ENCODE results near the gene USP30. TPM values are rescaled to one million over a fixed set of nuclear protein-coding genes. Genes with fewer than 3 reads are reported as not detected.

Gene USP30
- total RNA-seq, 1 experiment from 2014 or later, result 7.8 TPM

GRCh38 chr12:109126784-109127183, 74.4 kb downstream of the USP30 start:
- no peak overlapping the region for H3K27ac ChIP-seq (ENCODE audit: insufficient read length, low read depth, low read length)
- H3K79me2 ChIP-seq (ENCODE audit: insufficient read depth, low read length), result no peaks in the 10 kb centered on the region
- no peak overlapping the region for H3K23ac ChIP-seq (ENCODE audit: insufficient read length, low read depth, low read length)
- no peaks in the 10 kb centered on the region for H4K20me1 ChIP-seq (ENCODE audit: control insufficient read depth, insufficient read depth, insufficient read length)
- H3K27me3 Mint-ChIP-seq (ENCODE audit: low read depth), result no peaks in the 10 kb centered on the region; the same call in 1 of the 2 replicates
- H3K9ac ChIP-seq (ENCODE audit: extremely low read depth, insufficient read length, low read length), result no peak overlapping the region
- no peak overlapping the region for H4K5ac ChIP-seq (ENCODE audit: insufficient read length, low read depth, low read length)
- no peak overlapping the region for H2AK5ac ChIP-seq (ENCODE audit: insufficient read length, low read length)
- no peak overlapping the region for H3K14ac ChIP-seq (ENCODE audit: insufficient read depth, low read length)
- H3K56ac ChIP-seq (ENCODE audit: insufficient read length, low read depth, low read length), result no peak overlapping the region
- no peaks in the 10 kb centered on the region for H3K9me3 ChIP-seq (ENCODE audit: control insufficient read depth, low read depth, low read length)
- H3K9me3 Mint-ChIP-seq, result no peaks in the 10 kb centered on the region
- no peaks in the 10 kb centered on the region for H3K79me1 ChIP-seq (ENCODE audit: insufficient read depth, low read depth, low read length, poor library complexity, severe bottlenecking)
- H3K27me3 ChIP-seq (ENCODE audit: insufficient read depth, low read length), result no peaks in the 10 kb centered on the region
- no peak overlapping the region for H2BK5ac ChIP-seq (ENCODE audit: insufficient read length, low read length)
- no peak overlapping the region for H4K91ac ChIP-seq (ENCODE audit: insufficient read length, low read depth, low read length)
- DNase-seq, result no peak
- peaks cover 6% of the 10 kb centered on the region for H3K4me1 ChIP-seq (ENCODE audit: insufficient read depth, low read length)
- no peak overlapping the region for H2BK120ac ChIP-seq (ENCODE audit: low read depth, low read length, poor library complexity, severe bottlenecking)
- H2AFZ ChIP-seq (ENCODE audit: low read length), result no peak overlapping the region
- no peak overlapping the region for H3T11ph ChIP-seq (ENCODE audit: low read length)
- H3K18ac ChIP-seq (ENCODE audit: insufficient read length, low read depth, low read length), result no peak overlapping the region
- WGBS (ENCODE audit: extremely low coverage, insufficient read length, low lambda C conversion rate), result no CpG with 5 or more reads among the region's 3 CpGs
- H3K4ac ChIP-seq (ENCODE audit: low read depth, low read length), result no peak overlapping the region
- no peak overlapping the region for H4K8ac ChIP-seq (replicated peaks; ENCODE audit: insufficient read length, low read depth, low read length)
- no peak overlapping the region for H2BK20ac ChIP-seq (ENCODE audit: low read depth, low read length, poor library complexity, severe bottlenecking)
- no peak overlapping the region for H2BK12ac ChIP-seq (ENCODE audit: insufficient read length, low read depth, low read length)
- H3K4me2 ChIP-seq (ENCODE audit: insufficient read depth, insufficient read length, low read length), result no peak overlapping the region
- H3K27ac Mint-ChIP-seq, result no peak overlapping the region
- H3K4me3 Mint-ChIP-seq, result no peak overlapping the region
- H3K36me3 Mint-ChIP-seq (ENCODE audit: insufficient read depth in 1 of 3, low read depth in 3 of 3), result no peaks in the 10 kb centered on the region; a peak in 1 of 7 replicates
- peaks cover 8 to 9% of the 10 kb centered on the region in 2 experiments for H3K4me1 Mint-ChIP-seq
- TF ChIP-seq CTCF (conservative IDR thresholded peaks at IDR 0.05), result no peak
- no peaks in the 10 kb centered on the region for H3K23me2 ChIP-seq (ENCODE audit: insufficient read length, low read depth, low read length, poor library complexity, severe bottlenecking)
- H2BK15ac ChIP-seq (ENCODE audit: low read depth, low read length), result no peak overlapping the region
